K562 (cell line): ENCODE results near the gene ANKMY1. TPM values are rescaled to one million over a fixed set of nuclear protein-coding genes. Genes with fewer than 3 reads are reported as not detected.

Experiments
- ATF1 ChIP-seq, 2 experiments: fragments of 450-650 bp in 1 of 2; IDR thresholded peaks; 2 replicates each; pipeline ENCODE4 v1.6.1; 2016; ENCODE audit warnings: missing compliant biosample characterization in 1 of 2, missing genetic modification characterization in 1 of 2
- ATF4 ChIP-seq: fragments of 450-650 bp; formaldehyde crosslinking; IDR thresholded peaks from 2 replicates; pipeline ENCODE4 v1.4.0; 2022; ENCODE audit warnings: mild to moderate bottlenecking, moderate library complexity
- C11orf30 ChIP-seq: fragments of 450-650 bp; IDR thresholded peaks from 2 replicates; pipeline ENCODE4 v1.6.1; 2016; ENCODE audit warnings: low read depth, mild to moderate bottlenecking
- FOXK2 ChIP-seq, 2 experiments: fragments of 450-650 bp; IDR thresholded peaks in 1 of 2; conservative IDR thresholded peaks in 1 of 2; 2 replicates each; pipeline ENCODE4 v1.6.1; 2016; ENCODE audit warnings: low read depth in 2 of 2, mild to moderate bottlenecking in 1 of 2
- GATAD2A ChIP-seq: fragments of 450-650 bp; IDR thresholded peaks from 2 replicates; pipeline ENCODE4 v1.6.1; 2017
- LCOR ChIP-seq: sonication (generic); formaldehyde crosslinking; IDR thresholded peaks from 2 replicates; pipeline ENCODE4 v1.8.0; 2022; ENCODE audit warnings: mild to moderate bottlenecking, missing genetic modification reagents
- MECOM ChIP-seq: fragments of 250-450 bp; sonication (Bioruptor Pico); IDR thresholded peaks from 2 replicates; pipeline ENCODE4 v1.8.0; 2022; ENCODE audit warnings: inconsistent platforms
- POLR2A ChIP-seq: fragments of 450-650 bp; conservative IDR thresholded peaks from 2 replicates; pipeline ENCODE4 v1.6.1; 2016
- POU5F1 ChIP-seq: fragments of 150-350 bp; IDR thresholded peaks from 2 replicates; pipeline ENCODE4 v1.6.1; 2014; ENCODE audit warnings: borderline replicate concordance, low read length, low read depth, mild to moderate bottlenecking; ENCODE audit not compliant: partially characterized antibody
- SIN3B ChIP-seq: fragments of 450-650 bp; IDR thresholded peaks from 2 replicates; pipeline ENCODE4 v1.6.1; 2017; ENCODE audit warnings: low read depth, mild to moderate bottlenecking, moderate library complexity
- SMAD1 ChIP-seq: fragments of 150-350 bp; IDR thresholded peaks from 2 replicates; pipeline ENCODE4 v1.6.1; 2014; ENCODE audit warnings: low read length, low read depth; ENCODE audit not compliant: partially characterized antibody
- TSC22D4 ChIP-seq: fragments of 450-650 bp; IDR thresholded peaks from 2 replicates; pipeline ENCODE4 v1.6.1; 2016; ENCODE audit warnings: missing genetic modification characterization, missing biosample characterization, control low read depth
- ZBTB5 ChIP-seq: fragments of 450-650 bp; IDR thresholded peaks from 2 replicates; pipeline ENCODE4 v1.6.1; 2017; ENCODE audit warnings: antibody characterized with exemption
- ZFP91 ChIP-seq: sonication (generic); formaldehyde crosslinking; IDR thresholded peaks from 2 replicates; pipeline ENCODE4 v1.8.0; 2022; ENCODE audit warnings: mild to moderate bottlenecking, missing genetic modification reagents
- polyA plus RNA-seq, 8 experiments: library from polyadenylated mRNA; depleted of rRNA in 4 of 8; stranded (reverse) in 5 of 8; unstranded in 3 of 8; fragments of >200 nt; fragmentation: Nextera tagmentation in 2 of 8; fragmentation: Illumina TruSeq in 1 of 8; extraction: Ambion mirVana in 2 of 8; extraction: Trizol in 1 of 8; gene quantifications; 2 replicates each; pipeline versions ENCODE4 v1.2.1 to v1.2.3, GENCODE V29; 2011 to 2014; ENCODE audit warnings: inconsistent platforms in 1 of 8, missing spikeins in 1 of 8
- total RNA-seq, 7 experiments: library from RNA; depleted of rRNA in 6 of 7; stranded (reverse); fragments of >200 nt in 6 of 7; fragmentation: Illumina TruSeq in 2 of 7; extraction: Trizol in 2 of 7; gene quantifications; 2 replicates each; pipeline versions ENCODE4 v1.2.1 to v1.2.3, GENCODE V29; 2011 to 2021; ENCODE audit warnings: low replicate concordance in 1 of 7
- TF ChIP-seq, protein P1 (sequence below), 2 experiments: fragments of 450-650 bp; formaldehyde crosslinking in 1 of 2; IDR thresholded peaks; 2 replicates each; pipeline versions ENCODE4 v1.4.0 to v1.6.1; 2014 to 2020; ENCODE audit warnings: mild to moderate bottlenecking in 2 of 2, borderline replicate concordance in 1 of 2, low read depth in 1 of 2

ANKMY1 gene
- total and polyA plus RNA-seq, 9 of the 15 experiments (the other 6 are each of a cell fraction or from before 2014, with no cell fraction given): 0.75 to 15.1 (median 11.7) TPM

GRCh38 chr2:240586198-240586918 is 28.6 kb upstream of the ANKMY1 start, which contains the start of gene CAPN10 (continued):
- TF ChIP-seq POU5F1: no peak
- TF ChIP-seq ATF4 (CRISPR knock-in tag): no peak
- TF ChIP-seq SMAD1: no peak
- peak; percentile 38; the same call in 1 of the 2 replicates for TF ChIP-seq ATF1 (CRISPR knock-in tag; IDR thresholded peaks at IDR 0.05)
- TF ChIP-seq ATF1 (tag; IDR thresholded peaks at IDR 0.05): peak; percentile 93
- peak in 1 of 2 experiments; percentile 63; a peak in 2 of 4 replicates for TF ChIP-seq FOXK2 (conservative IDR thresholded peaks at IDR 0.05 in 1 of 2, IDR thresholded peaks at IDR 0.05 in 1 of 2; ENCODE audit: low read depth in 2 of 2)
- TF ChIP-seq, protein P1, sequence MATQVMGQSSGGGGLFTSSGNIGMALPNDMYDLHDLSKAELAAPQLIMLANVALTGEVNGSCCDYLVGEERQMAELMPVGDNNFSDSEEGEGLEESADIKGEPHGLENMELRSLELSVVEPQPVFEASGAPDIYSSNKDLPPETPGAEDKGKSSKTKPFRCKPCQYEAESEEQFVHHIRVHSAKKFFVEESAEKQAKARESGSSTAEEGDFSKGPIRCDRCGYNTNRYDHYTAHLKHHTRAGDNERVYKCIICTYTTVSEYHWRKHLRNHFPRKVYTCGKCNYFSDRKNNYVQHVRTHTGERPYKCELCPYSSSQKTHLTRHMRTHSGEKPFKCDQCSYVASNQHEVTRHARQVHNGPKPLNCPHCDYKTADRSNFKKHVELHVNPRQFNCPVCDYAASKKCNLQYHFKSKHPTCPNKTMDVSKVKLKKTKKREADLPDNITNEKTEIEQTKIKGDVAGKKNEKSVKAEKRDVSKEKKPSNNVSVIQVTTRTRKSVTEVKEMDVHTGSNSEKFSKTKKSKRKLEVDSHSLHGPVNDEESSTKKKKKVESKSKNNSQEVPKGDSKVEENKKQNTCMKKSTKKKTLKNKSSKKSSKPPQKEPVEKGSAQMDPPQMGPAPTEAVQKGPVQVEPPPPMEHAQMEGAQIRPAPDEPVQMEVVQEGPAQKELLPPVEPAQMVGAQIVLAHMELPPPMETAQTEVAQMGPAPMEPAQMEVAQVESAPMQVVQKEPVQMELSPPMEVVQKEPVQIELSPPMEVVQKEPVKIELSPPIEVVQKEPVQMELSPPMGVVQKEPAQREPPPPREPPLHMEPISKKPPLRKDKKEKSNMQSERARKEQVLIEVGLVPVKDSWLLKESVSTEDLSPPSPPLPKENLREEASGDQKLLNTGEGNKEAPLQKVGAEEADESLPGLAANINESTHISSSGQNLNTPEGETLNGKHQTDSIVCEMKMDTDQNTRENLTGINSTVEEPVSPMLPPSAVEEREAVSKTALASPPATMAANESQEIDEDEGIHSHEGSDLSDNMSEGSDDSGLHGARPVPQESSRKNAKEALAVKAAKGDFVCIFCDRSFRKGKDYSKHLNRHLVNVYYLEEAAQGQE (IDR thresholded peaks at IDR 0.05; ENCODE audit: borderline replicate concordance): peak; percentile 83
- TF ChIP-seq, protein P1 (CRISPR knock-in tag; IDR thresholded peaks at IDR 0.05; ENCODE audit: low read depth): no peak; the same call in 1 of the 2 replicates
- peak; percentile 79 for TF ChIP-seq POLR2A
- TF ChIP-seq ZBTB5: no peak
- TF ChIP-seq GATAD2A: no peak
- no peak for TF ChIP-seq MECOM (CRISPR knock-in tag)
- TF ChIP-seq C11orf30: peak; percentile 92
- TF ChIP-seq SIN3B: peak; percentile 82
- TF ChIP-seq LCOR (CRISPR knock-in tag): peak; percentile 69; the same call in 1 of the 2 replicates
- TF ChIP-seq TSC22D4 (tag): no peak
- TF ChIP-seq ZFP91 (CRISPR knock-in tag): no peak
